GM19328 (cell line): ENCODE measurements around the gene BRINP3.
"Not testable (repeated sequence)": the region's sequence is repeated elsewhere in the genome, so short reads cannot be mapped to it uniquely, and the experiment has no call there.

ENCODE experiments used
- ATAC-seq: cut with Tn5 transposase; IDR thresholded peaks from one replicate; pipeline ENCODE4 v1.9.1; 2021; ENCODE audit warnings: mild to moderate bottlenecking, moderate library complexity; ENCODE audit not compliant: unreplicated experiment

The BRINP3 gene

GRCh38 chr1:190477762-190478148 lies at the start of gene BRINP3:
TSS of gene BRINP3 (minus strand) at chr1:190477864.
- no peak for ATAC-seq

DNA sequence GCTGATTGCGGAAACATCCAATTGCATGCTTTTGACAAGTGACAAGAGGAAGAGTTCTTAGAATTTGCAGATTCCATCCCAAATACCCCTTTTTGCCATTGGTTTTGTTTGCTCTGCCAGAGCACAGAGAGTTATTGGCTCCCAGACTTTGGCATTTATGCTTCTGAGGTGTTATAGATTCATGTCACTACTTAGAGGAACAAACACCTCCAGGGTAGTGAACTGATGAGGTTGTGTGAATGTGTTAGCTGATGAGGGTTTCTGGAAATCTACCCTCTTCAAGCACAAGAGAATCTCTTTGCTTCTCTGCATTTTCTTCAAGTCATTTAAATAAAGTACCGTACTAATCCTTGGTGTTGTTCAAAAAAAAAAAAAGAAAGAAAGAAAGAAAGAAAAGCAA lies 33.9 kb upstream of the BRINP3 start:
- no peak for ATAC-seq

- no peak for ATAC-seq
These were observed 29.7 kb upstream of the BRINP3 start for GRCh38 chr1:190507357-190507756.

DNA sequence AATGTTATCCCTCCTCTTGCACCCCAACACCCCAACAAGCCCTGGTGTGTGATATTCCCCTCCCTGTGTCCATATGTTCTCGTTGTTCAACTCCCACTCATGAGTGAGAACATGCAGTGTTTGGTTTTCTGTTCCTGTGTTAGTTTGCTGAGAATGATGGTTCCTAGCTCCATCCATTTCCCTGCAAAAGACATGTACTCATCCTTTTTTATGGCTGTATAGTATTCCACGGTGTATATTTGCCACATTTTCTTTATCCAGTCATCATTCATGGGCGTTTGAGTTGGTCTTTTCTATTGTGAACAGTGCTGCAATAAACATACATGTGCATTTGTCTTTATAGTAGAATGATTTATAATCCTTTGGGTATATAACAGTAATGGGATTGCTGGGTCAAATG lies 26.9 kb upstream of the BRINP3 start:
- ATAC-seq = not testable (repeated sequence)

- no peak for ATAC-seq
These were observed 19.9 kb upstream of the BRINP3 start for GRCh38 chr1:190497565-190497964.

DNA sequence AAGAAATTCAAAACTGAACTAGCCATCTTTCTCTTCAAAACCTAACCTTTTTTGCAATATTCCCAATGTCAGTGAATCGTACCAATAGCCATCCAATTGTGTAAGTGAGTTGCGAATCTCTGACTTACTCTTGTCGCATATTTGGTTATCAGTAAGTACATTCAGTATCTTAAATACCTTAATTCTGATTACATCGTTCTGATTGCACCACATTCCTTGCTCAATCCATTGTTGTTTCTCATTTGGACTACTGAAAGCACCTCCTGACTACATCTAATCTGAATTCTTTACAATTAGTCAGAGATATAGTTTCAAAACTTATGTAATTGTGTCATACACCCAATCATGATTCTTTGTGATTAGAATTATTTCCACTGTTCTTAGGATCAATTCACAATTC lies 16.8 kb upstream of the BRINP3 start:
- ATAC-seq = no peak

DNA sequence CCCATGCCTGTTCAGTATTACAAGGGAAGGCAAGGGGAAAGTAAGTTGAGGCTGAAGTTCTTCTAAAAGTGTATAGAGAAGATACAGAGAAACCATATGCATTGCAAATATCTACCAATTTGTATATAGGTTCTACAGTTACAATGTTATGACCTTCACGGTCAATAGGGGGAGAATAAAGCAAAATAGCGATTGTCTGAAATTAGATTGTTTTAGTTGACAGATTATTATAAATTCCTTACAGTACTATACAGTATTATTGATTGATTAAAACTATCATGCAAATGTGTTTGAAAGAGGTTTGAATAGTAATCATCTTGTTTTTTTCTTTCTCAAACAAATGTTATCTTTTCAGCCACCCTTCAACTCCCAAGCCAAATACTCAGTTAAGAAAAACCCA lies 13.7 kb upstream of the BRINP3 start:
- no peak for ATAC-seq

- ATAC-seq = no peak
These were observed 6.4 kb upstream of the BRINP3 start for GRCh38 chr1:190484045-190484444.

- ATAC-seq = no peak
These were observed 2.6 kb upstream of the BRINP3 start for GRCh38 chr1:190480231-190480630.

DNA sequence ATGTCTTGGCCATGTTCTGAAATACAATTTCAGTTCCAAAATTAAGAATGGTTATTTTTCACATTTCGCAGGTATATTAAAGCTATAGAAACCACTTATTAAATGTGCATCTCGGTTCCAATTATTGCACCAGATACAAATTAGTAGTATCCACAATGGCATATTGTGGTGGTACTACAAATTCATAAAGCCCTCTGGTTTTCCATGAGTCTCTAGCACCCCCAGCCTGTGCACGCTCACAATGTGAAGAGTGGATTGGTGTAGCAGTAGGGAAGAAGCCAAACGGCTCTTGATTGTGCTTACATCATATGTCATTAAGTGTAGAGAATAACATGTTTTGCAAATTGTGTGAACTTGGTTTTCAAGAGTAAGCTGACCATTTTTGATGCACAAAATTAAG lies 1.9 kb upstream of the BRINP3 start:
- no peak for ATAC-seq

DNA sequence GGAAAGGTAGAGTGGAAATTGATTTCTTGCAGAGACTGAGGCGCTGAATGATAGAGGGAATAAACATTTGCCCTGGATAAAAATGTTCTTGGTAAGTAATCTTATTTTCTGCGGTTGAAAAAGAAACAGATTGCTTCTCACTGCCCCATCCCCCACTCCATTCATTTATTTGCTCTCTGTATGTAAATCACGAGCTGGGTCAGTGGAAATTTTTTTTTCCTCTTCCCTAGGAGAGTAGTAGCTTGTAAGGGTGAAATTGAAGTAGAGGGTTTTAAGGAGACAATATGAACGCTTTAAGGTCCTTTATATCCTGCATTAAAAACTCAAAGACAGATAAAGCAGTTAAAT lies 1.4 kb upstream of the BRINP3 start:
- no peak for ATAC-seq

DNA sequence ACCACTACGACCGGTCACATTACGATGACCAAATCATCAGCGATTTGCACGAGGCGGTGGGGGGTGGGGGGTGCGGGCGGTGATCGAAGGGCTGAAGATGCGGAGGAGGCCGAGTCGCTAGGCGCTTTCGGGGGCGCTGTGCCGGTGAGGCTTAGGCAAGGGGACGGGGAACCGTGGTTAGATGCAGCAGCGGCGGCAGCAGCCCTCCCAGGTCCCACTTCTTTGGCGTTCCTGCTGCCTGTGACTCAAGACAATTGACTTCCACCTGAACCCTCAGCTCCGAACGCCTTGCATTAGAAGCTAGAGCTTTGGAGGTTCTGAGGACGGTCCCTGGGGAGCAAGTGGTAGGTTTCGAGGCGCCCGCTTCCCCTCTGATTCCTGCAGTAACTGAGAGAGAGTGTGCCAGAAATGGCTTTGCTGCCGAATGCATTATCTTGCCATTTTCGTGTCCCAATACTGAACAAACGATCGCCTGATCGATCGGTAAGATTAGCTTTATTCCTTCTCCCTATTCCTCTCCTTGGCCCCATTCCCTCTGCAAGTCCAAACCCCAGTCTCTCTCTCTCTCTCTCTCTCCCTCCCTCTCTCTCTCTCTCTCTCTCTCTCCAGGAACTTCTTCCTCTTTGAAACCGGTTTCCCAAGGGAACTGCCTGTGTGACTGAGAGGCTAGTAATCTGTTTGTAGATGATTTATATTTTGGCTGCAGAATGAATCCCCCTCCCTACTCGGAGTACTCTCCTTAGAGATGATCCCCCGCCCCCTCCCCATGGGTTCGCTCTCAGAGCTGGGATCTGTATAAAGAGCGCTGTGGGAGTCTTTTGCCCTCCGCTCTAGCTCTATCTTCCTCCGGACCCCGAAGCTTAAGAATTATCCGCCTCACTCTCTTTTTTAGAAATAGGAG lies 735 bp upstream of the BRINP3 start:
- no peak for ATAC-seq

GRCh38 chr1:190476806-190477205 lies 858 bp downstream of the BRINP3 start:
- no peak for ATAC-seq

GRCh38 chr1:190476321-190476720 lies 1.3 kb downstream of the BRINP3 start:
- no peak for ATAC-seq

- no peak for ATAC-seq
These were observed 2.1 kb downstream of the BRINP3 start for GRCh38 chr1:190475421-190476141.

- ATAC-seq = no peak
These were observed 2.9 kb downstream of the BRINP3 start for GRCh38 chr1:190474650-190475211.

GRCh38 chr1:190474010-190474409 lies 3.7 kb downstream of the BRINP3 start:
- ATAC-seq = no peak

GRCh38 chr1:190472494-190472893 lies 5.2 kb downstream of the BRINP3 start:
- ATAC-seq = no peak

GRCh38 chr1:190472042-190472441 lies 5.6 kb downstream of the BRINP3 start:
- ATAC-seq = no peak

GRCh38 chr1:190464690-190465089 lies 13.0 kb downstream of the BRINP3 start:
- ATAC-seq = no peak

- no peak for ATAC-seq
These were observed 21.5 kb downstream of the BRINP3 start for GRCh38 chr1:190456129-190456528.

- ATAC-seq = no peak
These were observed 22.0 kb downstream of the BRINP3 start for GRCh38 chr1:190455631-190456030.
